GM12865 (cell line): ENCODE data around the gene SLC52A1.

Experiments
- DNase-seq: peaks from one replicate; pipeline ENCODE4 v3.0.0; 2010; ENCODE audit warnings: low read depth
- H3K4me3 ChIP-seq: 2 replicates; pipeline ENCODE4 v1.5.1; 2011; ENCODE audit warnings: mild to moderate bottlenecking, low read depth, low read length, control low read depth
- TF ChIP-seq, protein P1 (sequence below): IDR thresholded peaks from 2 replicates; pipeline ENCODE4 v1.5.1; 2011; ENCODE audit warnings: low read length, control low read depth, low read depth, inconsistent platforms; ENCODE audit not compliant: insufficient read depth; ENCODE audit errors: missing control alignments

The SLC52A1 gene

DNA sequence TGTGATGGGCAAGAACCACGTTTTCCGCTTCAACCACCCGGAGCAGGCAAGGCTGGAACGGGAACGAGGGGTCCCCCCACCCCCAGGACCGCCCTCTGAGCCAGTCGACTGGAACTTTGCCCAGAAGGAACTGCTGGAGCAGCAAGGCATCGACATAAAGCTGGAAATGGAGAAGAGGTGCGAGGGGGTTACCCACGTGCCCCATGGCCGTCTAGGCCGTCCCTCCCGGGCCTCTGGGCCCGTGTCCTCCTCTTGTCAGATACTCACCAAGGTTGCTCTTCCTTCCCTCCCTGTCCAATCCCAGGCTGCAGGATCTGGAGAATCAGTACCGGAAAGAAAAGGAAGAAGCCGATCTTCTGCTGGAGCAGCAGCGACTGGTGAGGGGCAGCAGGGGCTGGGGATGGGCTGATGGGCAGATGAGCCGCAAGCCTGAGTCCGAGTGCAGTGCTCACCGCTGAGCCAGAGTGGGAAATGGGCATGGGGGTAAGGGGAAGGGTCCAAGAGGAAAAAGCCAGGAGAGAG lies 14.7 kb downstream of the SLC52A1 start:
- TF ChIP-seq, protein P1, sequence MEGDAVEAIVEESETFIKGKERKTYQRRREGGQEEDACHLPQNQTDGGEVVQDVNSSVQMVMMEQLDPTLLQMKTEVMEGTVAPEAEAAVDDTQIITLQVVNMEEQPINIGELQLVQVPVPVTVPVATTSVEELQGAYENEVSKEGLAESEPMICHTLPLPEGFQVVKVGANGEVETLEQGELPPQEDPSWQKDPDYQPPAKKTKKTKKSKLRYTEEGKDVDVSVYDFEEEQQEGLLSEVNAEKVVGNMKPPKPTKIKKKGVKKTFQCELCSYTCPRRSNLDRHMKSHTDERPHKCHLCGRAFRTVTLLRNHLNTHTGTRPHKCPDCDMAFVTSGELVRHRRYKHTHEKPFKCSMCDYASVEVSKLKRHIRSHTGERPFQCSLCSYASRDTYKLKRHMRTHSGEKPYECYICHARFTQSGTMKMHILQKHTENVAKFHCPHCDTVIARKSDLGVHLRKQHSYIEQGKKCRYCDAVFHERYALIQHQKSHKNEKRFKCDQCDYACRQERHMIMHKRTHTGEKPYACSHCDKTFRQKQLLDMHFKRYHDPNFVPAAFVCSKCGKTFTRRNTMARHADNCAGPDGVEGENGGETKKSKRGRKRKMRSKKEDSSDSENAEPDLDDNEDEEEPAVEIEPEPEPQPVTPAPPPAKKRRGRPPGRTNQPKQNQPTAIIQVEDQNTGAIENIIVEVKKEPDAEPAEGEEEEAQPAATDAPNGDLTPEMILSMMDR, result no peak
- no peak overlapping the region for H3K4me3 ChIP-seq
- DNase-seq, result no peak

DNA sequence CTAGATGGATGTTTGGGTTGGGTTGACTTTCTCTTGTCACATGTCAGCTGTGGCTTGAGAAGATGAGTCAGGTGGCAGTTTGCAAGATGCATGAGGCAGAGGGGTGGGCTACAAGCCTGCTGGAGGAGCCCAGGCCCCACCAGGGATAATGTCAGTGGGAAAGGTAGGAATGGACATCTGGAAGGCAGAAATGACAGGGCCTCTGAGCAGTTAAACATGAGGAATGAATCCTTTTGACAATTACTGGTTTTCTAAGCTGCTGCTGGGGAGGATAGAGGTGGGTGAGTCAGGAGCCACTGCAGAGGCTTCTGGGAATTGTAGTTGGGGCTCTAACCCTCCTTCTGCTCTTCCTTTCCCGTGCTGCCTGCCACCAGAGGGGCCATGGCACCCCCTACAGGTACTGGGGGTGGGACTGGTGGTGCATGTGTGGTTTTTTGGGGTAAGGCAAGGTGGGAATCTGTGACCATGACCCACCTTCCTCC lies 15.7 kb downstream of the SLC52A1 start:
- TF ChIP-seq, protein P1, result peak; percentile 37
- no peak overlapping the region for H3K4me3 ChIP-seq
- peak; percentile 44 for DNase-seq

DNA sequence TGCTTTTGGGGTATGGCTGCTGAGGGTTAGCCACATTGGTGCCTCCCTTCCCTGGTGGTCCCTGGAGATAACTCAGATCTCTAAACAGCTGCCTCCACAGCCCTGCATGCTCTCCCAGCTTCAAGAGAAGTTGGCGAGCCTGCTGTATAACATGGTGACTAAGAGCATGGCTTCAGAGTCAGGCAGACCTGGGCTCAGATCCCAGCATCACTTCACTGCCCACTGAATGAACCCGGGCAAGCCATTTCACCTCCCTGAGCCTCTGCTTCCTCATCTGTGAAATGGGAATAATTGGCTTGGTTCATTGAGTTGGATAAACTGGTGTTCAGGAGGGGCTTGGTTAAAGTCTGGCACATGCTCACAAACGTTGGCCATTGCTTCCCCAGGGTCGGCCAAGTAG lies 20.9 kb downstream of the SLC52A1 start:
- TF ChIP-seq, protein P1, result no peak
- no peak overlapping the region for H3K4me3 ChIP-seq
- DNase-seq, result no peak

DNA sequence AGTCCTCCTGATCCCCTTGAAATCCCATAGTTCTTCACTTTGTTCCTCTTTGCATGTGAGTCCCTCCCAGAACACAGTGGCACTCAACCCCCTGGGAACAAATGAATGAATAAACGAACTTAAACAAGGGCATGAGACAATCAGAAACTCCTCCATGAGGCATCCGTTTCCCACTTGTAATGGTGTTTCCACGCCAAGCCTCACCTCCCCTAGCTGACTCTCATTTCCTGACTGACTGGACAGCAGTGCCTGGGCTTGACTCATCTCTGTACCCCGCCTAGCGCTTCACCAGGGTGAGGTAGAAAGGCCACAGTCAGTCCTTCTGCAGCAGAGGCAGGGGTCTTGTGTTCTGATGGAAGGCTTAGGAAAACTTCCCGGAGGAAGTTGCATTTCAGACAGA lies 23.3 kb downstream of the SLC52A1 start:
- peak; percentile 90 for DNase-seq
- TF ChIP-seq, protein P1, result no peak
- H3K4me3 ChIP-seq, result no peak overlapping the region

DNA sequence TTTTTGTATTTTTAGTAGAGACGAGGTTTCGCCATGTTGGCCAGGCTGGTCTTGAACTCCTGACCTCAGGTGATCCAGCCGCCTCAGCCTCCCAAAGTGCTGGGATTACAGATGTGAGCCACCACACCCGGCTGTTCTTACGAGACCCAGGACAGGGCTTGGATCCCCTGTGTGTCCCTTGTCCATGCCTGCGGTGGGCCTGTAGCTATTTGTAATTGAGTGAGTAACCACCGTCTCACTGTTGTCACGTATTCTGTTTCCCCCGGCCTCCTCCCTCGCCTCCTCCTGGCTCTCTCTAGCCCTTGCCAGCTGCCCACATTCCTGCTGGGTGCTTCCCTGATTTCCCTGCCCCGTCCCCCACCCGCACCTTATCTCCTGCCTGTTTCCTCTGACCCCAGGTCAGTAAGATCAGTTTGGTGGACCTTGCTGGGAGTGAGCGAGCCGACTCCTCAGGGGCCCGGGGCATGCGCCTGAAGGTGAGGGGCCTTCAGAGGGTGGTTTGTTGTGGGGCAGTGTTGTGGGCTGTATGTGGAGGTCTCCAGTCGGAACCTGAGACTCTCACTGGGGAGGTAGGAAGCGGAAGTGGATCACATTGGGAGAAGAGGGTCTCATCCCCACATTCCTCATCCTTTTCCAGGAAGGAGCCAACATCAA lies 31.9 kb downstream of the SLC52A1 start:
- no peak overlapping the region for H3K4me3 ChIP-seq
- TF ChIP-seq, protein P1, result no peak
- no peak for DNase-seq

DNA sequence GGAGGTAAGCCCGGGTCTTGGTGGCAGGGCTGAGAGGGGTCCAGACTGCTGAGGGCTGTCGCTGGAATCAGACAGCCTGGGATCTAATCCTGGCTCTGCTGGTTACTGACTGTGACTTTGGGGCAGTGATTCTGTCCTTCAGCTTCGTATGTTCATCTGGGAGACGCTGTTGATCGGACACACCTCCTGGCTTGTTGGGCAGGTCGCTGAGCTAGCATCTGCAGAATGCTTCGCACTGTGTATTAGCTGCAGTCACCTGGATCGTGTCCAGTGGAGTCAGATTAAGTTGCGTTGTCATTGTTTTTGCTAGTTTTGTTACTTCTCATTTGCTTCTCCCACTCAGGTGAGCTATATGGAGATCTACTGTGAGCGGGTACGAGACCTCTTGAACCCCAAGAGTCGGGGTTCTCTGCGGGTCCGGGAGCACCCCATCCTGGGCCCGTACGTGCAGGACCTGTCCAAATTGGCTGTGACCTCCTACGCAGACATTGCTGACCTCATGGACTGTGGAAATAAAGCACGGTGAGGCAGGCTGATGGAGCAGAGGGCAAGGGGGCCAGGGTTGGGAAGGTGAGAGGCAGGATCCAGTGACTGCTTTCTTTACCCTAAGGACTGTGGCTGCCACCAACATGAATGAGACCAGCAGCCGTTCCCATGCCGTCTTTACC lies 33.0 kb downstream of the SLC52A1 start:
- TF ChIP-seq, protein P1, result no peak
- no peak overlapping the region for H3K4me3 ChIP-seq
- DNase-seq, result no peak
